Dedifferentiated amniotic fluid mesenchymal stem cell (primary cell): ENCODE results near the gene CLDN24.

Source experiments
- DNase-seq: peaks from one replicate; pipeline ENCODE4 v3.0.0-alpha.2; 2016; ENCODE audit errors: extremely low spot score

Gene CLDN24

DNA sequence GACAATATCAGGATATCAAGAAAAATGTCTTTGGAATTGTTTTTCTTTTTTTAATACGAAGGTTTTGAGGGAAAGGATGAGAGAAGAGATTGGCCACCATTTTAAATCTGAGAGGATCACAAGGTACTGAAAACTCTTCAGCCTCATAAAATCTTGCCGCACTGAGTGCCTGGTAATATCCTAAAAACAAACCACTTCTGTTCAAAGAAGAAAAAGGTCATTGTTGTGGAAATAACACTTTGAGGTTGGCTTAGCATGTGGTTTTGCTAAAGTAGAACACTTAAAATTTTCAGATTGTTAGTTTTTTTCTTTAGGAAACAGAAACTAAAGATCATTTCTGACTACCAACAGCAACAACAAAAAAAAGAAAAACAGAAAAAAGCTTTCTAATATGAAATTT, 1.1 kb downstream of the CLDN24 start:
- no peak for DNase-seq

GRCh38 chr4:183320211-183321059, 1.8 kb downstream of the CLDN24 start, which contains the start of gene CLDN22:
TSS of gene CLDN22 (minus strand) at chr4:183320276. CDS start at chr4:183320218, 58 bp downstream.
- no peak for DNase-seq

- no peak for DNase-seq
Observed at GRCh38 chr4:183318656-183319055, 3.6 kb downstream of the CLDN24 start.

GRCh38 chr4:183314806-183315205, 7.4 kb downstream of the CLDN24 start:
- DNase-seq: no peak

GRCh38 chr4:183314336-183314735, 7.9 kb downstream of the CLDN24 start:
- DNase-seq: no peak

- DNase-seq: no peak
Observed at GRCh38 chr4:183312841-183313240, 9.4 kb downstream of the CLDN24 start.

GRCh38 chr4:183306811-183307210, 15.4 kb downstream of the CLDN24 start:
- no peak for DNase-seq

DNA sequence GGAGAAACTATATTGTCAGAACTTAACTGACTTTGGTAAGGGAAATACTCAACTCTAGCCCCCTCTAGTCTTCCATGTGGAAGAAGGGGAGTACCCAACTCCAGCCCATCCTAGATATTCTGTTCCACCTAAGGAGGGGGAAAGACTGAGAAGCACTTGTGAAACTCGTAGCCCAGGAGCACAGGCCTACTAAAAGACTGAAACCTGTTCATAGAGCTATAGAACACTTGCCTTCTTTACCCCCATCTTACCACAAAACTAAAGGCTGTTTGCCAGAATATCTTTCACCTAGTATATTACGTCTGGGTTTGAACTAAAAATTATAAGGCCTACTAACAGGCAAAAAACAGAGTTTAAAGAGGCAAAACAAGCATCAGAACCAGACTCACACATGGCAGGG, 17.7 kb downstream of the CLDN24 start:
- no peak for DNase-seq

DNA sequence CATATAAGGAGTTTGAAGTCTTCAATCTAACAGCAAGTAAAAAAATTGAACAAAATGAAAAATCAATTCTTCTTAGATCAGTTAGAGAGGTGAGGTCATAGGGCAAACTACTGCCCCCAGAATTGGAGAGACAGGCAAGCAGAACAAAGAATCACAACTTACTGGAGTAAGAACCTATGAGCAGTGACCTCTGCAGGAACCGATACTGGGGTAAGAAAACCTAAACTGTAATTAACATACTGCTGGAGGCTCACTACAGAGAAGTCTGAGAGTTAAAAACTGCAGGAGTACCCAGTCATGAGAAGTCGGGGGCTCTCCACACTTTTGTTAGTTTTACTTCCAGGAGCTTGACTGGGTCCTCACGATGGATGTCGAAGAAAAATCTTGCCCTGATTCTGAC, 18.2 kb downstream of the CLDN24 start:
- no peak for DNase-seq

DNA sequence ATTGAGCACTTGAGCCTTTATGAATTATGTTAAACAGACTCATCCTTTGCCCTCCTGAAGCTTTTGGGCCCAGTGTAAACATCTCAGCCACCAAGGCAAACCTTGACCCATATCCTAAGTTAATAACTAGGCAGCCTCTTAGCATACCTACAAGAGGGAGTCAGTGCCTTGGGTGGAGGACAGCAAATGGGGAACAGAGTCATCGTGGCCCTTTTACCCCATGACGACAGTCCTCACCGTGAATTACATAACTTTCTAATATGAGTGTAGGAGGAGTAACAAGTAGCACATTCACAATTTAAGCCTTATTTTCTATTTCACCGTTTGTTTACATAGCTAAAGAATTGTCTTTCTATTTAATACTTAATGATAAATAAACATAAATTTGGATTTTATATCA, 18.9 kb downstream of the CLDN24 start:
- no peak for DNase-seq

- DNase-seq: no peak
Observed at GRCh38 chr4:183300655-183301054, 21.6 kb downstream of the CLDN24 start.

- no peak for DNase-seq
Observed at GRCh38 chr4:183300070-183300469, 22.2 kb downstream of the CLDN24 start.

- no peak for DNase-seq
Observed at GRCh38 chr4:183299464-183299863, 22.8 kb downstream of the CLDN24 start.

DNA sequence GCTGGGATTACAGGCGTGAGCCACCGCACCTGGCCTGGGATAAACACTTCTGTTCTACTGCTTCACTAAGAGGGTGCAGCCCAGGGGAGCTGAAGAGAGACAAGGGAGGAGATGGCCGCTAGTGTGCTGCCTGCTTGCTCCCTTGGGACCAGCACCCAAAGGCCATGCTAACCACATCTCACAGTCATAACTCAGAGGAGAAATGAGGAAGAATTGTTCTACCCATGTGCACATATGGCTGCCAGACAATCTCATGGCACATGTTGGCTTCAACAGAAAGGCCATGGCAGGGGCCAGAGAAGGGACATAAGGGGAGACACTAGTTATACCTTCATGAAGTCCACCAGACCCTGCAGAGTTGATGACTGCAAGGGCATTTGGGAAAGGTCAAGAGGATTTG, 24.6 kb downstream of the CLDN24 start:
- no peak for DNase-seq

- no peak for DNase-seq
Observed at GRCh38 chr4:183295711-183296110, 26.5 kb downstream of the CLDN24 start.

DNA sequence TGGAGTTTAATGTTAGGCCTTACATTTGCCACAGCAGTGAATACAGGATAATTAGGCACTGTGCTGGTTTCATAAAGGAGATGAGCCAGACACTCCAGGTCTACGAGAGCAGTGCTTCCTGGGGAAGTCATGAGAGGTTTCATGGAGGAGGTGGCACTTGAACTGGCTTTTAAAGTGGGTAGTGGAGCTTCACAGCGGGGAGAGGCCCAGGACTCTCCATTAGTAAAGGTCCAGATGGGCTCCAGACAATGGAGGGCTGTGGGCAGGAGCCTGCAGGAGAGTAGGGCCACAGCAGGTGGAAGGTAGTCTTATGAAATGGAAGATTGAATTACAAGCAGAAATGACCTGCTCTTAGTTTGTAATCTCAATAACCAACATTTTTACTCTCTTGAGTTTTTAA, 31.2 kb downstream of the CLDN24 start:
- no peak for DNase-seq

DNA sequence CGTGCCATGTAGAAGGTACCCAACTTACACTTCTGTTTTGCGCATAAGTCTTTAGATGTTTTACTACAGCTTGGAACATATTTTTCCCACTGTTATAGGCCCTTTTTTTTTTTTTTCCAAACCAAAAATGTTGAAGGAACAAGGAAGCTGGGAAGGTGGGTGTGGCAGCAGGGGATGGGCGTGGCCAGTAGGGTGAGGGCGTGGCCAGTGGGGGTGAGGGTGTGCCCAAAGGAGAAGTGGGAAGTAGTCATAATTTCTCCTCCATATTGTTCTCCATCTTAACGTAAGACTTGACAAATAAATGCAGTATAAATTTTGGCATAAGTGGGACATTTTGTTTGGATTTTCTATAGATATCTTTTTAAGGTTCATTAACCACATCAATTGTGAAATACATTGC, 32.5 kb downstream of the CLDN24 start:
- no peak for DNase-seq

DNA sequence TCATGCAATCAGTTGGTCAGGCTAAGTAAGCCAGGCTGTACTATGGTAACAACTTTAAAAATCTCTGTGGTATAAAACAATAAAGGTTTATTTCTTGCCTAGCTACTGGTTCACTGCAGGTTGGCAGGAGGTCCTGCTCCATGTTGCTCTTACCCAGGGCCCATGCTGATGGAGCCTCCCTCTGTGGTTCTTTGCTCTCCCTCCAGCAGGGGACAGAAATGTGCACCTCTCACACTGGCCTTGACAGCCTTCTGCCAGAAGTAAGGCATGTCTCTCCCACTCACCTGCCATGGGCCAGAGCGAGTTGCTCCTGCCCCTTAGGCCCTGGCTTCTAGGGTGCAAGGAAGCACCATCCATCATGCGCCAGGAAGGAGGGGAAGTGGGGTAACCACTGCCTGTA, 33.3 kb downstream of the CLDN24 start:
- no peak for DNase-seq

- no peak for DNase-seq
Observed at GRCh38 chr4:183287677-183288076, 34.5 kb downstream of the CLDN24 start.

DNA sequence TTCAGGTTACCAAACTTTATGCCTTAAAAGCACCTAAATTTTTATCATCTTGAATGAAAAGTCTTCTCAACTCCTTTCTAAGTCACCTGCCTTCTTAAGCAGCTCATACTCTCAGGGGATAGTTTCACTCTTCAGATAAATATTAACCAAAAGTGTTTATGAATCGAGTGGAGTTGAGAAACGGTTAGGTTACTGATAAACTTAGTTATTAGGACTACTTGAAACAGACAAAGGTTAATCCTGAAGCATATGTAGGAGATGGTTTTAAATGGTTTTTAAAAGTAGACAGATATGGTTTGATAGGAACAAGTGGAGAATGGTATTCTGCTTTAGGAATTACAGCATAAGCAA, 34.9 kb downstream of the CLDN24 start:
- DNase-seq: no peak

DNA sequence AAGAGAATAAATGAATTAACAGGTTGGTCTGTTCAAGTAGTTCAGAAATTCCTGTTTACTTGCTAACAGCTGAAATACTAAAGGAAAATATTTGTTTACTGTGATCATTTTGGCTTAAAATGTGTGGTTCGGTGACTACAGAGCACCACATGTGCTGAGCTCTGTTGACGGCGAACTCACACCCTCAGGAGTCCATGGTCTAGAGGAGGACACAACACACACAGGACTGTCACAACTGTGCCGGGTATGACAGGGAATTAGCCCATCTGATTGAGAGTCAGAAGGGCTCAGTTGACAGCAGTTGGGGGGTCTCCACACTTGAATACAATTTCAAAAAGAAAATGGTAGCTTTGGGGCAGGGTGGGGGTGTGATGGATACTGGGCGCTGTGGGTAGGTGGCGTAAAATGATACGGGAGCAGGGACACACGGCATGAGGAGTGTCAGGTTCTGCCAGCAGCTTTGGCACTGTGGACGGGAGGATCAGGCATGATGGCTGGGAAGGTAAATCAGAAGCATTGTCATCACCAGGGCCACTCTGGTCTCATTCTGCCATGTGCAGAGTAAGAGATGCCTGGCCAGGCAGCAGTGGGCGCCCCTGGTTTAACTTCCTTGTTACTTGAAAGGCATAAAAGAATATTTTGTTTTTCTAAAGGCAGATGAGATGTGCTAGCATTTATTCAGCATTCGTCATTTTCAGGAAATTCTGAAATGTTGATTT, 35.5 kb downstream of the CLDN24 start:
- DNase-seq: no peak

DNA sequence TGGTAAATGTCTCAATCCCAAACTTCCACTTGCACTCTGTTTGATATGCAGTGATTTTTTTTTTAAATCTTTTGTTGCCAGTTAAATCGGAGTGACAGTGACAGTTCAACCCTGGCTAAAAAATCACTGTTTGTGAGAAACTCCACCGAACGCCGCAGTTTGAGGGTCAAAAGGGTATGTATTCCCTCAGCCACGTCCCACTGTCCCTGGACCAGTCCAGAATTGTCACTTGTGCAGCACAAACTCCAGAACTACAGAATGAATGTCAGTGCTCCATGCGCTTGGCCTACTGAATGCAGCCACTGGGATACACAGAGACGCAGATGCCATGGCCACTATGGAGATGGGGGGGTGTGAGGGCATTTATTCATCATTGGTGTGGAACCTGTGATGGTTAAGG, 36.3 kb downstream of the CLDN24 start:
- no peak for DNase-seq

DNA sequence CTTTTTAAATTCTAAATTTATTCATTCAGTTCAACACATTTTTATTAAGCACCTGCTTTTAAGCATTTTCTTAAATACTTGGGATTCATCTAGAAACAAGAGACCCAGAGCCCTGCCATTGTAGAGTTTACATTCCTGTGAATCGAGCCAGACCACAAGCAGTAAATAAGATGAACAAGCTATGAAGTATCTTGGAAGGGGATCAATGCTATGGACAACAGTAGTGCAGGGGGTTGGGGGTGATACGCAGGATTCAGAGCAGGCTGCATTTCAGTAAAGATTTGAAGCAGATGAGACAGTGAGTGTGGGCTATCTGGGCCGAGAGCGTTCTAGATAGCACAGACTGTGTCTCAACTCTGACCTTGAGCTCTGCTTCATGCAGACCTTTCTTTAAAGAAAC, 37.3 kb downstream of the CLDN24 start:
- DNase-seq: peak; percentile 59
